ENCODE results near the gene MEIS3.

DNA sequence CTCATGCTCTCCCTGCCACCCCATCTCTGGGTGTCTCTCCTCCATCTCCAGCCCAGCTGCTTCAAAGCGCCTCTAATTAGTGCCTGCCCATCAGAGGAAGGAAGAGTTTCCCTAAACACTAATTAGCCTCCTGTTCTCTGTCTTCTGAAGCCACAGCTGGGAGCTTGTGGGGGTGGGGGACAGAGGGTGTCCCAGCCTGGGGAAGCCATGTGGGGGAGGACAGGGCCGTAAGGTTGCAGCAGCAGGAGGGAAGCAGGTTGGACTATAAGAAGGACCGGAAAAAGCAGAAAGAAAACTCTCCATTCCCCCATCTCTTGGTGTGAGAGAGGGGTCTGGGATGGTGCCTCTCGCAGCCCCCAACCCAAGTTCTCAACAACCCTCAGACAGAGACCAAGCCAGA, 26.2 kb upstream of the MEIS3 start:
- no peak for TF ChIP-seq RAD21 (IDR thresholded peaks at IDR 0.05; ENCODE audit: low read length)
- TF ChIP-seq, protein P1, sequence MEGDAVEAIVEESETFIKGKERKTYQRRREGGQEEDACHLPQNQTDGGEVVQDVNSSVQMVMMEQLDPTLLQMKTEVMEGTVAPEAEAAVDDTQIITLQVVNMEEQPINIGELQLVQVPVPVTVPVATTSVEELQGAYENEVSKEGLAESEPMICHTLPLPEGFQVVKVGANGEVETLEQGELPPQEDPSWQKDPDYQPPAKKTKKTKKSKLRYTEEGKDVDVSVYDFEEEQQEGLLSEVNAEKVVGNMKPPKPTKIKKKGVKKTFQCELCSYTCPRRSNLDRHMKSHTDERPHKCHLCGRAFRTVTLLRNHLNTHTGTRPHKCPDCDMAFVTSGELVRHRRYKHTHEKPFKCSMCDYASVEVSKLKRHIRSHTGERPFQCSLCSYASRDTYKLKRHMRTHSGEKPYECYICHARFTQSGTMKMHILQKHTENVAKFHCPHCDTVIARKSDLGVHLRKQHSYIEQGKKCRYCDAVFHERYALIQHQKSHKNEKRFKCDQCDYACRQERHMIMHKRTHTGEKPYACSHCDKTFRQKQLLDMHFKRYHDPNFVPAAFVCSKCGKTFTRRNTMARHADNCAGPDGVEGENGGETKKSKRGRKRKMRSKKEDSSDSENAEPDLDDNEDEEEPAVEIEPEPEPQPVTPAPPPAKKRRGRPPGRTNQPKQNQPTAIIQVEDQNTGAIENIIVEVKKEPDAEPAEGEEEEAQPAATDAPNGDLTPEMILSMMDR (IDR thresholded peaks at IDR 0.05), result no peak

Measured in SK-N-SH (cell line).